ENCODE data around the gene GLB1L3. TPM values are rescaled to one million over a fixed set of nuclear protein-coding genes. Genes with fewer than 3 reads are reported as not detected.

GLB1L3 gene
- total RNA-seq, 6 experiments from 2014 or later, result not detected

- Histone ChIP-seq H3K4me1 (peaks cover 0 to 34% (median 8%) of the 10 kb centered on the region in 4 donors), H3K36me3 (no peaks in the 10 kb centered on the region), H3K27ac (no peak overlapping the region), H3K4me3 (no peak overlapping the region), H3K27me3 (no peaks in the 10 kb centered on the region), H3K9me3 (no peaks in the 10 kb centered on the region)
- DNase-seq (no peak), ATAC-seq (no peak)
- TF ChIP-seq POLR2A (IDR thresholded peaks at IDR 0.05) (no peak), CTCF (IDR thresholded peaks at IDR 0.05) (no peak)
- intact Hi-C loops (cut with DNase I), result no loop called here
- WGBS (ENCODE audit: insufficient coverage, low coverage, low lambda C conversion rate, missing lambda C conversion rate), result 64% methylated on average over 4 of the region's 4 CpGs
Measured at GRCh38 chr11:134230339-134230738, 45.8 kb upstream of the GLB1L3 start.

- no peak for TF ChIP-seq POLR2A (IDR thresholded peaks at IDR 0.05)
- no peak for TF ChIP-seq CTCF (IDR thresholded peaks at IDR 0.05)
- DNase-seq (no peak), ATAC-seq (peak; percentile 67 to 78 (median 72))
- no peaks in the 10 kb centered on the region for H3K9me3 ChIP-seq
- H3K4me1 ChIP-seq, result peaks cover 0 to 26% (median 10%) of the 10 kb centered on the region in 4 donors
- H3K4me3 ChIP-seq, result no peak overlapping the region
- intact Hi-C loops (cut with DNase I), result no loop called here
- H3K27ac ChIP-seq, result peak overlapping the region in 1 of 3 donors; percentile 14
- no peaks in the 10 kb centered on the region for H3K36me3 ChIP-seq
- WGBS (ENCODE audit: insufficient coverage, low coverage, low lambda C conversion rate, missing lambda C conversion rate), result 43% methylated on average over 9 of the region's 10 CpGs
- H3K27me3 ChIP-seq, result no peaks in the 10 kb centered on the region
Measured at GRCh38 chr11:134231958-134232659, 44.1 kb upstream of the GLB1L3 start.

- 62% methylated on average over 4 of the region's 4 CpGs for WGBS (ENCODE audit: insufficient coverage, low coverage, low lambda C conversion rate, missing lambda C conversion rate)
Measured at GRCh38 chr11:134233729-134234179, 42.4 kb upstream of the GLB1L3 start.

GRCh38 chr11:134235399-134235798 is 40.8 kb upstream of the GLB1L3 start:
- H3K4me1 ChIP-seq, result peaks cover 0 to 26% (median 10%) of the 10 kb centered on the region in 4 donors
- no peaks in the 10 kb centered on the region for H3K9me3 ChIP-seq
- intact Hi-C loops (cut with DNase I), result no loop called here
- peak; percentile 81 to 92 (median 88) for ATAC-seq
- H3K27me3 ChIP-seq, result no peaks in the 10 kb centered on the region
- H3K4me3 ChIP-seq, result no peak overlapping the region
- H3K27ac ChIP-seq, result peak overlapping the region in 2 of 3 donors; percentile 41 to 54
- peak; percentile 62 to 76 (median 74) for DNase-seq
- no peak for TF ChIP-seq CTCF (IDR thresholded peaks at IDR 0.05)
- no peak for TF ChIP-seq POLR2A (IDR thresholded peaks at IDR 0.05)
- 34% methylated on average over 3 of the region's 3 CpGs for WGBS (ENCODE audit: insufficient coverage, low coverage, low lambda C conversion rate, missing lambda C conversion rate)
- peaks cover 0 to 16% (median 4%) of the 10 kb centered on the region in 4 donors for H3K36me3 ChIP-seq

More at GRCh38 chr11:134233729-134234179, 42.4 kb upstream of the GLB1L3 start:
- H3K9me3 ChIP-seq, result no peaks in the 10 kb centered on the region
- H3K27ac ChIP-seq, result no peak overlapping the region
- peaks cover 0 to 26% (median 10%) of the 10 kb centered on the region in 4 donors for H3K4me1 ChIP-seq
- no peak for TF ChIP-seq CTCF (IDR thresholded peaks at IDR 0.05)
- TF ChIP-seq POLR2A (IDR thresholded peaks at IDR 0.05), result no peak
- no peak for DNase-seq
- no peak for ATAC-seq
- peaks cover 0 to 1% (median 0%) of the 10 kb centered on the region in 4 donors for H3K36me3 ChIP-seq
- H3K27me3 ChIP-seq, result no peaks in the 10 kb centered on the region
- H3K4me3 ChIP-seq, result no peak overlapping the region
- intact Hi-C loops (cut with DNase I), result no loop called here

Data from right lobe of liver (tissue), 6 donors.